Stimulated activated CD4-positive, alpha-beta T cell treated with anti-CD3 and anti-CD28 coated beads, TNF-alpha, amount 100 ng/mL, for 48 hours (primary cell): Measurements from ENCODE around the gene CDHR5.

ENCODE experiments used
- DNase-seq, 3 donors: peaks; one replicate each; pipeline ENCODE4 v3.0.0-alpha.2; 2020; ENCODE audit warnings: low read depth in 3 of 3

CDHR5 gene

DNA sequence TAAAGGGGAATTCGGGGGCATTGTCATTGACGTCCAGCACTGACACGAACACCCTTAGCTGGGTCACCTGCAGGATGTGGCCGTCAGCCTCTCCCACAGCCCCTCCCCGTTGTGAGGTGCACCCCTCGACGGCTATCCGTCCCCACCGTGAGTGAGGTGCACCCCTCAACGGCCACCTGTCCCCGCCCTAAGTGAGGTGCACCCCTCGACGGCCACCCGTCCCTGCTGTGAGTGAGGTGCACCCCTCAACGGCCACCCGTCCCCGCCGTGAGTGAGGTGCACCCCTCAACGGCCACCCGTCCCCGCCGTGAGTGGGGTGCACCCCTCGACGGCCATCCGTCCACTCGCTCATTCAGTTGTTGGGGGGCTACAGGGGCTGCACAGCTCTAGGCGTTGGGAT, 2.9 kb downstream of the CDHR5 start:
- no peak for DNase-seq

DNA sequence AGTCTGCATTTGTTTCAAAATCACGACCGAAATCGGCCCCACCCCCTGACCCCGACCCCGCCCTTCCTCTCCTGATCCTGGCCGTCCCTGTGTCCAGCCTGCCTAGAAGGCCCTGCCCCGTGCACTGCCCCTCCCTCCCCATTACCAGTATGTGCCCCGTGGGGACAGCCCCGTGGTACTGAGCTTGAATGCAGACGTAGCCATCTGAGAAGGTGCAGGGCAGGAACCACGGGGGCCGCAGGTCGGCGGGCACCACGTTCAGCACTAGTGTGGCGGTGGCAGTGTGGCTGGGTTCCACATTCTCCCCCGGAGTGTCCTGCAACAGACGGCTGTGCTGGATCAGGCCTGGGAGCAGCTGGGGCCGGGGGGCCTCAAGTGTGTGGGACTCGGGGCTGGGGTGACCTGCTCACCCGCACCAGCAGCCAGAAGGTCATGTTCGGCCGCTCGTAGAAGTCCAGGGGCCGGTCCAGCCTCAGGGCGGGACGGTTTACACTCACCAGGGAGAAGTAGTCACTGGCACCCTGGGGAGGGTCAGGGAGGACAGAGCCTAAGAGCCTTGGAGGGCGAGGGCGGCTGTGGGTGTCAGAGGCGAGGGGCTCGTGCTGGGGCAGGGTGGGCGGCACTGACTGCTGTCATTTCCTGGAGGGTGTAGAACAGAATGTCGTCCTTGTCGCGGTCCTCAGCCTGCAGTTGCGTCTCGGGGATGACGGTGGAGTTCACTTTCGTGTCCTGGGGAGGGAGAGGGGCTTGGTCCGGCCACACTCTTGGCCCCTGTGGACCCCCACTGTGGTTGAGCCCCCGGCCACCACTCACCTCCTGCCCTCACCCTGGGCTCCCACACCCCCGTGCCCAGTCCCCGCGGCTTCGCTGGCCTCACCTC, 3.6 kb downstream of the CDHR5 start:
- no peak for DNase-seq

DNA sequence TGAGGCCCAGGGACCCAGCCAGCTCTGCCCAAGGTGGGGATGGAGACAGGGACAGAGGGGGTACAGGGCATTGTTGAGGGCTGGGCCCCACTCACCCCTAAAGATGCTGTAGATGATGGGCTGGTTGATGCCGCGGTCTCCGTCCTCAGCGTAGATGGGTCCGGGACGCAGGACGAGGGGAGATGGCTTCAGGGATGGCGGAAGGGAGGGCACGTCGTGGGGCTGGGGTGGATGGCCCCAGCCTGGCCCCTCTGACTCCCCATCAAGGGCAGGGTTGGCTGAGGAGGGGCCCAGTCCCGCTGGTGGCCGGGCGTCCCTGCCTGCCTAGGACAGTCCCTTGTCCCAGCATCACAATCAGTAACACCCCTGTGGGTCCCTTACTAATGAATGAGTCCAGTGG, 4.6 kb downstream of the CDHR5 start:
- DNase-seq: no peak

DNA sequence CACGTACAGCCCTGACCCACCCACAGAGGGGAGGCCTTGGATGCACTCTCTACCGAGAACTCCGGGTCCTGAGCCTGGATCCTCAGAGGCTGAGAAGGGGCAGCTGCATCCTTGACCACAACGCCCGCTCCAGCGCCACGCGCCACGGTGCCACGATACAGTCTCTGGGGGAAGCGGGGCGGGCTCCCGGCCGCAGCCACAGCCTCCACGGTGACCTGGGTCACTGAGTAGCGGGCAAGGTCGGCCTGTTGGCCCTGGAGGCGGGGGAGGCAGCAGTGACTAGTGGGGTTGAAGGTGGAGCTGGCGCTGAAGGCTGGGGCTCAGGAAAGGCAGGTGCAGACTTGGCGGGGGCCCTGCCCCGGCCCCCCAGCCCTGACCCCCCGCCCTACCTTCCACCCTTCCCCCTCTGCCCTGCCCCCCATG, 5.1 kb downstream of the CDHR5 start:
- DNase-seq: no peak

DNA sequence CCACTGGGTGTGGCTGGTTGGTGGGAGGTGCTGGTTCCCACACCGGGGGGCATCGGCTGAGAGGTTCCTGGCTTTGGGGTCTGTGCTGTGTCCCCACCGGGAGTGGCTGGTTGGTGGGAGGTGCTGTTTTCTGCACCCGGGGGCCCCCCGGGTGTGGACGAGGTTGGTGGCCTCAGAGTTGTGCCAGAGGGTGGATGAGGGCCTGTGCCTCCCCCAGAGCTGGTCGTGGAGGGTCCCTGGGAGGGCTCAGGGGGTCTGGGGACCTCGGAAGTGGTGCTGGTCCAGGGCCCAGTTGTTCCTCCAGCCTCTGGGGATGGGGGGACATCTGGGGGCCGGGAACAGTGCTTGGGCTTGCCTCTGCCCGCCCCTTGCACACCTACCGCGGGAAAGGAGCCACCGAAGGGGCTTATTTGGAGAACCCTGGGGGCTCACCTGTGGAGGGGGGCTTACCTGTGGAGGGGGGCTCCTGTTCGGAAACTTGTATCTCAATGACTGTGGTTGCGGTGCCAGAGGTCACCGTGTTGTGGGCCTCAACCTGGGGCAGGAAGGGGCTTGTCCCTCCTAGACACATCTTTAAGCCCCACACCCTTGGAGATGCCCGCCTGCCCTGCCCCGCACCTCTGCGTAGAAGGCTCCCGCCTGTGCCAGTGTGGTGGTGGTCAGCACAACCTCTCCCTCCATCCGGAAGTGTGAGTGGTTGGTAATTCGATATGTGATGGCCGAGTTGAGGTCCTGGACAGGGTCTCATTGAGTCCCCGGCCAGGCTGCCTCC, 5.7 kb downstream of the CDHR5 start:
- no peak for DNase-seq

DNA sequence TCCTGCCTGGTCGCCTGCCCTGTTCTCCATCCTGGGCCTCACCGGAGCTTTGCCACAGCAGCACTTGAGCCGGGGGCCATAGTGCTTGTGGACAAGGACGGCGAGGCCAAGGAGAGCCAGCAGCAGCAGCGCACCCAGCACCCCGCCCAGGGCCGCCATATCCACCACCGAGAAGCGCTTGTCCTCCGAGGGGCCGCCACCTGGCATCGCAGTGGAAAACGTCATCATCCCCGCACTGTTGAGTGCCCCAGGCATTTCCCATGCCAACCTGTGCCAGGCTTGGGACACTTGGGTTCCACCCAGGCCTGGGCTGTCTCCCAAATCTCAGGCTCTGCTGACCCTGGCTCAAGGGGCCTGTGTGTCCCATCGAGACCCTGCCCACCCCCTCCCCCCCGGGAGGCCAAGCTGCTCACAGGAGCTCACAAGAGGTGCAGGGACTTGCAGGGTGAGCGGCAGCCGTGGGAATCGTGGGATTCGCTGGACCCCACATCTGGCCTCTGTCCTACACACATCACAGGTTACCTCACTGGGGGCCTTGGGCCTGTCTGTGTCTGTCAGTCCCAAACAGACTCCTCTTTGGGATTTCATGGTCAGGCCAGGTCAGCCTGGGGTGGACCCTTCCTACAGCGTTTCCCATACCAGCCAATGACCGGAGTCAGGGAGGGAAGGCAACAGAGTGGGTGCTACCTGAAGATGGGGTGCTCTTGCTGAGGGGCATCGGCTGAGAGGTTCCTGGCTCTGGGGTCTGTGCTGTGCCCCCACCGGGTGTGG, 6.7 kb downstream of the CDHR5 start:
- no peak for DNase-seq

DNA sequence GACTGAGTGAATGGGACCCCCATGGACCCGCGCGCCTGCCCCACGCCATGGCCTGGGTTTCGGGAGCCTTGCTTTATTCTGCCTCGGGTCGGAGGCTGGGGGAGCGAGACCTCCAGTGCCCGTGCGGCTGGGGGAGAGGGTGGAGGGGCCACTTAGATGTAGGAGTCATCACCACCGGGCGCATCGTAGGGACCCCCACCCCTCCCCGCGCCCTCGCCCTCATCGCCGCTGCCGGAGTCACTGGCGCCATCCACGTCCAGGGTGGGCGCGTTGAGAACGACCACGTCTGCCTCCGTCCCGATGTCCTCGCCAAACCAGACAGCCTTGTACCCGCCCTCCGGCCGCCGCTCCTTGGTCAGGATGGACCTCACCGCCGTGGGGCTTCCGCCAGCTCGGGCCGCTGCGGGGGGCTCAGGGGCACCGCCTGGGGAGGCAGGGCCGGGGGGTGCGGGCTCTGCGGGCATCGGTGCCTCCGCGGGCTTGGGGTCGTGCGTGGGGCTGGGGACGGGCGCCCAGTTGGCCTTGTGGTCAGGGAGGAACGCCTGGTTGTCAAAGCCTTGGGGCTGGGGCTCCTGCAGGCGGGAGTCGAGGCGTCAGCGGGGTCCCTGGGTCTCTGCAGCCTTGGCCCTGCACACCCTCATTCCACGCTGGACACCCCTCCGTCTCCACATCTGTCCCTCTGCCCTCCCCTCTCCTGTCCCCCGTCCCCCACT, 7.4 kb downstream of the CDHR5 start:
- DNase-seq: no peak

DNA sequence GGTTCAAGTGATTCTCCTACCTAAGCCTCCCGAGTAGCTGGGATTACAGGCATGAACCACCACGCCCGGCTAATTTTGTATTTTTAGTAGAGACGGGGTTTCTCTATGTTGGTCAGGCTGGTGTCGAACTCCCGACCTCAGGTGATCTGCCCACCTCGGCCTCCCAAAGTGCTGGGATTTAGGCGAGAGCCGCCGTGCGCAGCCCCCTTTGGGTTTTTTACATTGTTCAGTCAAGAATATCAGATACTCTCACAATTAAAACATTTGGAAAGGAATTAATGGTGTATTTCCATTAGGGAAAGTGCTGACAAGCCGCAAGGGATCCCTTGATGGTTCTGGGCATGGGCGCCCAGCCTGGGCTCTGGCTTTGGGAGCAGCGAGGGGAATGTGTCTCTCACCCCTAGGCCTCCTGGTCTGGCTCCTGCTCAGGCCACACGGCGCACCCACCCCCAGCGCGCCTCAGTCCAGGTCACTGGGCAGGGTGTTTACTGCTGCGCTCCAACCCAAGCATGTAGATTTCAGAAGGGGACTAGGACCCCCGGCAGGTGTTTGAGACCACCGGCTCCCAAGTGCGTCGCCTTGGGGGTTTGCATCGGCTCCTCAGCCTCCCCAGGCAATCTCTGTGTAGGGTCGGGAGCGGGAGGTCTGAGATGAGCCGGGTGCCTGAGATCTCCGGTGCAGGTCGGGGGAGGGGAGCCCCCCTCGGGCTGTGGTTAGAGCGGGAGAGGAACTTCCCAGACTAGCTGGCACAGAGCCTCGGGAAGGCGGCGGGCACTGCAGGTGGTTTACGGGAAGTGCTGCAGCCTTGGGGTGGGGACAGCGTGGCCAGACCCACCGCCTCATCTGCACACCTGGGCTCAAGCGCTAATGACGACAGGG, 8.2 kb downstream of the CDHR5 start:
- DNase-seq: no peak

DNA sequence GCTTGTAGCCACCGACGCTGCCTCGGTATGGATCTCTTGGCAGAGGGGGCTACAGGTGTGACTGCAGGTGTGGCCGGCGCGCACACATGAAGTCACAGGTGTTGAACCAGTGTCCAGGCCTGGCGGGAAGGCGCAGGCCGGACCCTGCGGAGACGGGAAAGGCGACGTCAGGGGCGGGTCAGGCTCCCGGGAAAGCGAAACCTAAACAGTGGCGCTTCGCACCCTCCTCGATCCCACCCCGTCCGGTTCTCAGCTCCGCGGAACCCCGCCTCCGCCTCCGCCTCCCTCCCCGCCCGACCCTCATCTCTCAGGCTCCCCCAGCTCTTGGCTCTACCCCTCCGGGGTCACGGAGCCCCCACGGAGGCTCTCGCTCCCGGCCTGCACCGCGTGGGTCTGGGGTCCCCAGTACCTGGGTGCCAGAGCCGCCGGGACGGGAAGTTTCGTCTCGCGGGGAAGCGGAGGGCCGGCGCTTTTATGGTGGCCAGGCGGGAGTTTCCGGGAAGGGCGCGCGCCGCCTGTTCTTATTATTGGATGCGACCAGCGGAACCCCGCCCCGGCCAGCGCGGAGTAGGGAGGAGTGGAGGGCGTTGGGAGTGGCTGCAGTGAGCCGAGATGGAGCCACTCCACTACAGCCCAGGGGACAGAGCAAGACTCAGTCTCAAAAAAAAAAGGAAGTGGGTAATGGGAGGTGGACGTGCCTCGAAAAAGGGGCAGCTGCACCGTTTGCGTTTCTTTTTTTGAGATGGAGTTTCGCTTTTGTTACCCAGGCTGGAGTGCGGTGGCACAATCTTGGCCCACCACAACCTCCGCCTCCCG, 9.0 kb downstream of the CDHR5 start, which contains the start of gene IRF7:
Gene IRF7 (minus strand): TSS at position 447 of the 816 bp plus-strand sequence. CDS start 586 bp downstream, outside the sequence.
- DNase-seq: peak; percentile 65 to 78 (median 74)

DNA sequence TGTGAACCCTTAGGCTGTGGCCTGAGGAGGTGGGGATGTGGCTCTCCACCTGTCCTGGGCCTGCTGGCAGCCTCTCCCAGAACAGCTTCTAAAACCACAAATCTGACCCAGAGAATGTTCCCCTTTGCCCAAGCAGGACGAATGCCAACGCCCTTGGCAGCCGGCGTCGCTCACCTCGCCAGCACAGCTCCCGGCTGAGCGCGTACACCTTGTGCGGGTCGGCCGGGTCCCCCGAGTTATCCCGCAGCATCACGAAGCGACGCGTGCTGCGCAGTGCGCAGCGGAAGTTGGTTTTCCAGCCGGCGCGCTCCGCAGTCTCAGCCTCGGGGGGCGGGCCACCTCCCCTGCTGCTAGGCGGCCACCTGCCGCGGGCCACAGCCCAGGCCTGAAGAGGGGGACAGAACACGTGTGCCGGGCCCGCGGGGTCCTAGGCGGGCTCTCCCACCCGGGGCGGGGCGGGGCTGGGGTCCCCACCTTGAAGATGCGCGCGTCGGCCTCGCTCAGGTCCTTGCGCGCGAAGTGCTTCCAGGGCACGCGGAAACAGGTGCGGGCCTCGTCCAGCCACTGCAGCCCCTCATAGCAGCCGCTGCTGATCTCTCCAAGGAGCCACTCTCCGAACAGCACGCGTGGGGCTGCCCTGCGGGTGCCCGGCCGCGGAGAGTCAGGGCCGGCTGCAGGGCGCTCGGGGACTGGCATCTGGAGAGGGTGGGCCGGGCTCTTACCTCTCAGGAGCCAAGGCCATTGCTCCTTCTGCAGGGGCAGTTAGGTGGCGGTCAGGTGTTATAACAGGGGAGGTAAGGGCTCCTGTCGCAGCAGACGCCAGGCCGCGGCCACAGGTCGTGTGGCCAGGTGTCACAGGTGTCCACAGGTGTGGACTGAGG, 9.9 kb downstream of the CDHR5 start:
- no peak for DNase-seq

DNA sequence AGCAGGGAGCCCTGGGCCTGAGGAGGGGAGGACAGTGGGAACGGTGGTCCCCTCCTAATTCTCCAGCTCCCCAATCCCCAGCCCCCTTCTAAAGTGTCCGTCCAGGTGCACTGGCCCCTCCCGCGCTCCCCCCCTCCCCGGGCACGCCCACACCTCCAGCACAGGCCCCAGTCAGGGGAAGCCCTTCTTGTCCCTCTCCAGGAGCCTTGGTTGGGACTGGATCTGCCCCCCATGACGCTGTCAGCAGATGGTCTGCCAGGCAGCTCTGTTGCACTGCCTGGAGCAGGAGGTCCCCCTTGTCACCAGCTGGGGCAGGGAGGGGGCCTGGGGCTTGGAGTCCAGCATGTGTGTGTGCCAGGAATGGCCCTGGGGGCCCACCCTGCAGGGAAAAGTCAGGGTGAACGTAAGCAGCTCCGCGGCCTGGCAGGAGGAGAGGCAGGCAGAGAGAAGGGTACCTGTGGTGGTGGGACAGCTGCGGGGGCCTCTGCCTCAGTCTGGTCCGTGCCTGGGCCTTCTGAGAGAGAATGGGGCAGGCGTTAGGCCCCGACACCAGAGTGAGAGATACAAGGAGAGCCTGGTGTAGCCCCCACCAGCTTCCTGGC, 10.6 kb downstream of the CDHR5 start:
- DNase-seq: no peak

DNA sequence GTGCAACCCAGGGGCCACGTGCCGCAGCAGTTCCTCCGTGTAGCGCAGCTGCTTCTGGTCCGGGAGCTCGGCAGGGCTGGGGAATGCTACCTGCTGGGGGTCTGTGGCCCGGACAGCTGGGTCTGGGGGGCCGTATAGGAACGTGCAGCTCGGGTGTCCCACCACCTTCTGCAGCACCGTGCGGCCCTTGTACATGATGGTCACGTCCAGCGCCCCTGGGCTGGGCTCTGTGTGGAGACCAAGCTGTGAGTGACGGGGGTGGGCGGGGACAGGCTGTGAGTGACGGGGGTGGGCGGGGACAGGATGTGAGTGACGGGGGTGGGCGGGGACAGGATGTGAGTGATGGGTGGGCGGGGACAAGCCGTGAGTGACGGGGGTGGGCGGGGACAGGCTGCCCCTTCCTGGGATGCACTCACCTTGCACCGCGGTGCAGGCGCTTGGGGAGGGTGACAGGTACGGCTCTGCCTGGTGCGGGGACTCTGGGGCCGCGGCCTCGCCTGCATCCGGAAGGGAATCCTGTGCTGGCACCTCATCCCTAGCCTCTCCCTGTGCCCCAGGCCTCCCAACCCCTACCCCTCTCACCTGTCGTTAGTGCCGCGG, 11.3 kb downstream of the CDHR5 start:
- peak; percentile 68 to 93 (median 70) for DNase-seq

DNA sequence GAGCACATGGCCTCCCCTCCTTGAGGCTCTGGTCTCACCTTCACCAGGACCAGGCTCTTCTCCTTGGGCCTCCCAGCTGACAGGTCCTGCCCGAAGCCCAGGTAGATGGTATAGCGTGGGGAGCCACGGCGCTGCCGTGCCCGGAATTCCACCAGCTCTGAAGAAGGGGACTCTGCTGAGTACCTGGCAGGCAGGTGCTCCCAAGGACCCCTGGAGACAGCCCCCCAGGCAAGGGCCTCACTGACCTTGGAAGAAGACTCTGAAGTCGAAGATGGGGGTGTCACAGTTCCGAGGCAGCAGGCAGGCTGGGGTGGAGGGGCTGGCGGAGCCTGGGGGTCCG, 11.8 kb downstream of the CDHR5 start:
- DNase-seq: no peak

DNA sequence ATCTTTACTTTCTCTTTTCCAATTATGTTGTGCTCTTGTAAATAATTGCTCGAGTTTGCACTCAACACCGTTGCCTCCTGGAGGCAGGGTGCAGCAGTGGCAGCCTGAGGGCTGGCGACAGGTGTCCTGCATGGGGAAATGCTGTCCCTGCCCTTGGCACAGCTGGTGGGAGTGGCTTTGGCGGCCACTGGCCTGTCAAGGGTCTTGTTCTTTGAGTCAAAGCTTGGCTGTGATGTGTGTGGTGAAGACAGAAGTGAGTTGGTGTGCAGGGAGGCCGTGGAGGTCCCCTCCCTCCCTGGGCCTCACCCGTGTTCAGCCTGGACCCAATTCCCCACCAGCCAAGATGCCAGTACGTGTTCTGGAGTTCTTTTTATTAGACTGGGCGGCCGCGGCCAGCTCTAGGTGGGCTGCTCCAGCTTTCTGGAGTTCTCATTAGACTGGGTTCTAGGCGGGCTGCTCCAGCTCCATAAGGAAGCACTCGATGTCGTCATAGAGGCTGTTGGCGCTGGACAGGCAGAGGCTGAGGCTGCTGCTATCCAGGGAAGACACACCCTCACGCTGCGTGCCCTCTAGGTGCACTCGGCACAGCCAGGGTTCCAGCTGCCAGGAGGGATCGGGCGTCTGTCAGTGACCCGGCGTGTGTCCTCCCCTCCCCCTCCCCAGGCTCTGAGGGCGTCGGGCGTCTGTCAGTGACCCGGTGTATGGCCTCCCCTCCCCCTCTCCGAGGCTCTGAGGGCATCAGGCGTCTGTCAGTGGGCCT, 12.4 kb downstream of the CDHR5 start:
- DNase-seq: no peak

DNA sequence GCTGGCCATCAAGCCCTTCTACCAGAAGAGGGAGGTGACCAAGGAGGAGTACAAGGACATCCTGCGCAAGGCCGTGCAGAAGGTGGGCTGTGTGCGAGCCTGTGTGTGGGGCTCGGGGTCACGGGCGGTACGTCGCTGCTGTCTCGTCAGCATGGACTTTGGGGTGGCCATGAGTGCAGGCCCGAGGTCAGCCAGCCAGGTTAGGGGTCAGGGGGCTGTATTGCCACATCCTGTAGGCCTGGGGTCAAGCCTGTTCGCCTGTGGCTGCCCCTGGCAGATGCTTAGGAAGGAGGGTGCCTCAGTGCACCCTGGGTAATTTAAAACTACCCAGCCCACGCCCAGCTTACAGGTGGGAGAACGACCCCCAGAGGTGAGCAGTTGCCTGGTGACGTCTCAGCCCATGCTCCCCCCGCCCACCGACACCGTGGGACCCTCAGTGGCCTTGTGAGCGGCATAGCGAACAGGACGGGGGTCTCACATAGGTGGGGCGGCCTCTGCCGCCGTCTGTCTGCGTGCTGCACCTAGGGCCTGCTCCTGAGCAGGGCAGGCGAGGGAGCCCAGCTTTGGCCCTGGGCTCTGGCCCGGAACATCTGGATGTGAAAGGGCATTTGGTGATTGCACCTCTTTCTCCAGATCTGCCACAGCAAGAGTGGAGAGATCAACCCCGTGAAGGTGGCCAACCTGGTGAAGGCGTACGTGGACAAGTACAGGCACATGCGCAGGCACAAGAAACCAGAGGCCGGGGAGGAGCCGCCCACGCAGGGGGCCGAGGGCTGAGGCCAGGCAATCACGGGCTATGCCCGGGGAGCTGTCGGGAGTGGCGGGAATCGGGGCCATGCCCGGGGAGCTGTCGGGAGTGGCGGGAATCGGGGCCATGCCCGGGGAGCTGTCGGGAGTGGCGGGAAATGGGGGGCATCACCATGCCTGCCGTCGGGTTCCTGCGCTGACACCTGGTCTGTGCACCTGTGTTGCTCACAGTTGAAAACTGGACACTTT, 13.5 kb downstream of the CDHR5 start:
- no peak for DNase-seq
